ENCODE data around the gene TRAPPC8.

- TF ChIP-seq CTCF (IDR thresholded peaks at IDR 0.05): no peak
- TF ChIP-seq POLR2A (IDR thresholded peaks at IDR 0.05): no peak
- no peak for TF ChIP-seq POLR2AphosphoS5 (IDR thresholded peaks at IDR 0.05)
Measured at GRCh38 chr18:31983020-31983419, 40.1 kb upstream of the TRAPPC8 start.
